ENCODE data around the gene BMPR1B. TPM values are rescaled to one million over a fixed set of nuclear protein-coding genes. Genes with fewer than 3 reads are reported as not detected.

Gene BMPR1B
- total RNA-seq, 6 experiments from 2014 or later = 0.31 to 1.6 (median 0.62) TPM

DNA sequence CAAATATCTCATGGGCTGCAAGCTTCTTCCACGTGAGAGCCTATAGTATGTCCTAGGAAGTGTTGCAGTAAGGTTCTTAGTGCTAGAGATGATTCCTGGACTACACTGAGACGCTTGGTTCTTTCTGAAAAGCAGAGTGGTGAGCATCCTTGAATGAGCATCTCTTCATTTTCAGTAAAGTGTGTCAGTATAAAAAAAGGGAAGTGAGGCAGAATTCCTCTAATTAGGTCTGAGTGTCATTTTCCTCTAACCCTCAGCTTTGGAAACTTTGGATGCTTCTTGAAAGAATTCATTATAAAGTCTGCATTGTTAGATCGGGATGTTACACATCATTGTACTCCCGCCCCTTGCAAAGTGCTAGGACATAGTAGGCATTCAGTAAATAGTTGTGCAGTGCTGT is 5.2 kb downstream of the BMPR1B start:
- H3K27ac ChIP-seq = no peak overlapping the region
- ATAC-seq = no peak
- H3K36me3 ChIP-seq = no peaks in the 10 kb centered on the region
- intact Hi-C loops (cut with DNase I) = no loop called here
- no peak overlapping the region for H3K4me3 ChIP-seq
- H3K4me1 ChIP-seq = peaks cover 0 to 3% (median 0%) of the 10 kb centered on the region in 4 donors
- TF ChIP-seq, protein P1, sequence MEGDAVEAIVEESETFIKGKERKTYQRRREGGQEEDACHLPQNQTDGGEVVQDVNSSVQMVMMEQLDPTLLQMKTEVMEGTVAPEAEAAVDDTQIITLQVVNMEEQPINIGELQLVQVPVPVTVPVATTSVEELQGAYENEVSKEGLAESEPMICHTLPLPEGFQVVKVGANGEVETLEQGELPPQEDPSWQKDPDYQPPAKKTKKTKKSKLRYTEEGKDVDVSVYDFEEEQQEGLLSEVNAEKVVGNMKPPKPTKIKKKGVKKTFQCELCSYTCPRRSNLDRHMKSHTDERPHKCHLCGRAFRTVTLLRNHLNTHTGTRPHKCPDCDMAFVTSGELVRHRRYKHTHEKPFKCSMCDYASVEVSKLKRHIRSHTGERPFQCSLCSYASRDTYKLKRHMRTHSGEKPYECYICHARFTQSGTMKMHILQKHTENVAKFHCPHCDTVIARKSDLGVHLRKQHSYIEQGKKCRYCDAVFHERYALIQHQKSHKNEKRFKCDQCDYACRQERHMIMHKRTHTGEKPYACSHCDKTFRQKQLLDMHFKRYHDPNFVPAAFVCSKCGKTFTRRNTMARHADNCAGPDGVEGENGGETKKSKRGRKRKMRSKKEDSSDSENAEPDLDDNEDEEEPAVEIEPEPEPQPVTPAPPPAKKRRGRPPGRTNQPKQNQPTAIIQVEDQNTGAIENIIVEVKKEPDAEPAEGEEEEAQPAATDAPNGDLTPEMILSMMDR (IDR thresholded peaks at IDR 0.05) = no peak
- no peak for TF ChIP-seq POLR2A (IDR thresholded peaks at IDR 0.05)
- no peaks in the 10 kb centered on the region for H3K27me3 ChIP-seq
- WGBS (ENCODE audit: insufficient coverage, low coverage, low lambda C conversion rate, missing lambda C conversion rate) = 52% methylated on average over 4 of the region's 4 CpGs
- H3K9me3 ChIP-seq = no peaks in the 10 kb centered on the region
- DNase-seq = no peak

DNA sequence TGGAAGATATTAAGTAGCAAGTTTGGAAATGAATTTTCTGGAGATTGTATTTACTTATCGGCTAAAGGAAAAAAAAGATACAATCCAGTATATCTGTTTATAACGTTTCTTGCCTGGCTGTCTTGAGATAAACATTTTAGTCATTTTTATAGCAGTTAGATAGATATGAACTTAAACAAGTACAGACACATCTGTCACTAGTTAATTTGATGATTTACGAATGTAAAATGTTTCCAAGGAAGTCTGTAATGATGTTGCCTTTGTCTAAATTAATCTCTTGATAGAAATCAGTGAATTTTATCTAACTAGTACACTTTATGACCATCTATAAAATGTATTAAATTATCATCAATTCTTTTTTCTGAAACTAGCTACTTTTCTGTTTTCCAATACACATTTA is 5.7 kb downstream of the BMPR1B start:
- no peaks in the 10 kb centered on the region for H3K9me3 ChIP-seq
- no peaks in the 10 kb centered on the region for H3K27me3 ChIP-seq
- TF ChIP-seq POLR2A (IDR thresholded peaks at IDR 0.05) = no peak
- TF ChIP-seq, protein P1 (IDR thresholded peaks at IDR 0.05) = no peak
- intact Hi-C loops (cut with DNase I) = no loop called here
- ATAC-seq (no peak), DNase-seq (no peak)
- H3K27ac ChIP-seq = no peak overlapping the region
- H3K4me1 ChIP-seq = no peaks in the 10 kb centered on the region
- whole genome bisulfite sequencing (ENCODE audit: insufficient coverage, low coverage, low lambda C conversion rate, missing lambda C conversion rate) = 54% methylated on average over 3 of the region's 3 CpGs
- no peak overlapping the region for H3K4me3 ChIP-seq
- H3K36me3 ChIP-seq = no peaks in the 10 kb centered on the region

DNA sequence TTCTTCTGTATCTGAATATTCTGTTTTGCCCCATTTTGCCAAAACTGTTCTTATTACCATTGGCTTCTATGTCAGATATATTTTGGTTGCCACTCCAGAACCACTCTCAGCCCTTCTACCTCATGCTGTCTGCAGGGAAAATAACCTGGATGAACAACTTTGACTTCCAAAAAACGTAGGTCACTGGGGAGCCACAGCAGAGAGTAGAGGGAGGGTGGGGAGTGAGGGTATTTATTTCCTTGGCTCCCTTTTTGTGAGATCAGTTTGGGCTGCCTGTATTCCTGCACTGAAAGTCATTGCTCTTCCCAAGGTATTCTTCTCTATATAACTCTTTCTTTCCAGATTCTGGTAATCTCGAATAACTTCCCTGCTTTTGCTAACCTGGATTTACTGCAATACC is 6.3 kb downstream of the BMPR1B start:
- Histone ChIP-seq H3K4me3 (no peak overlapping the region), H3K9me3 (no peaks in the 10 kb centered on the region), H3K36me3 (no peaks in the 10 kb centered on the region), H3K27me3 (no peaks in the 10 kb centered on the region), H3K4me1 (no peaks in the 10 kb centered on the region), H3K27ac (no peak overlapping the region)
- 50% methylated on average over 2 of the region's 2 CpGs for WGBS (ENCODE audit: insufficient coverage, low coverage, low lambda C conversion rate, missing lambda C conversion rate)
- intact Hi-C loops (cut with DNase I) = no loop called here
- ATAC-seq = no peak
- DNase-seq = no peak
- no peak for TF ChIP-seq POLR2A (IDR thresholded peaks at IDR 0.05)
- TF ChIP-seq, protein P1 (IDR thresholded peaks at IDR 0.05) = no peak

DNA sequence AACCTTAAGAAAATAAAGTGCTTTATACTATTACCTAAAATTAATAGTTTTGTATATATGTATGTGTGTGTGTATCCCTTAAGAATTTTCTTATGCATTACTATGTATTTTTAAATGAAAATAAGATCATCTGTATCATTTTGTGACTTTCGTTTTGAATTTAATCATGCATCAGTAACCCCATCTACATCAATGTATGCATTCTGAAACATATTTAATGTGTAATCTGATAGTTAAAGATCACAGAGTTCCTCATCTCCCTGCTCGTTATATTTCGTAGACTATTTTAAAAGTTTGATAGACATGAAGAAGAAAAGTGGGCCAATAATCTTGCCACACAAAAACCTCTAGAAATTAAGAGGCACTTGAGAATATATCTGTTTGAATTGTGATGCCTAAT is 7.4 kb downstream of the BMPR1B start:
- Histone ChIP-seq H3K4me3 (no peak overlapping the region), H3K36me3 (no peaks in the 10 kb centered on the region), H3K27ac (no peak overlapping the region), H3K27me3 (no peaks in the 10 kb centered on the region), H3K9me3 (no peaks in the 10 kb centered on the region), H3K4me1 (no peaks in the 10 kb centered on the region)
- 49% methylated on average over 3 of the region's 3 CpGs for WGBS (ENCODE audit: insufficient coverage, low coverage, low lambda C conversion rate, missing lambda C conversion rate)
- ATAC-seq (no peak), DNase-seq (no peak)
- TF ChIP-seq, protein P1 (IDR thresholded peaks at IDR 0.05) = no peak
- no peak for TF ChIP-seq POLR2A (IDR thresholded peaks at IDR 0.05)
- intact Hi-C loops (cut with DNase I) = no loop called here

DNA sequence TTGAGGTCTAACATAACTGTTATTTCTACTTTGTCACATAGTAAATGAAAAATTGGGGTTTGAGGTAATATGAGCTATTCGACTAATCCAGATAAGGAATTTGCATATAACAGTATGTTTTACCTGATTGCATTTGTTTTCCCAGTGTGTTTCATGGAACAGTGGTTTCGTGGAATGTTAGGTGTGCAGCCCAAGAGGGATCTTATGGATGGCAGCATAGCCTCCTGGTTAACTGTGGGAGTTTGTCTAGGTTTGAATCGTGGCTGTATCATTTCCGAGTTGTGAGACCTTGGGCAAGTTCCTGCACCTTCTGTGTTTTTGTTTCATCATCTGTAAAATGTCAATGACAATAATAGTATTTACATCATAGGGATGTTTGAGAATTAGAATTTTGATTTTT is 7.9 kb downstream of the BMPR1B start:
- Histone ChIP-seq H3K4me3 (no peak overlapping the region), H3K9me3 (no peaks in the 10 kb centered on the region), H3K27me3 (no peaks in the 10 kb centered on the region), H3K27ac (no peak overlapping the region), H3K36me3 (no peaks in the 10 kb centered on the region), H3K4me1 (no peaks in the 10 kb centered on the region)
- no peak for ATAC-seq
- intact Hi-C loops (cut with DNase I) = no loop called here
- 47% methylated on average over 3 of the region's 4 CpGs for WGBS (ENCODE audit: insufficient coverage, low coverage, low lambda C conversion rate, missing lambda C conversion rate)
- TF ChIP-seq, protein P1 (IDR thresholded peaks at IDR 0.05) = no peak
- TF ChIP-seq POLR2A (IDR thresholded peaks at IDR 0.05) = no peak
- no peak for DNase-seq

All from right lobe of liver (tissue), 6 donors.